ENCODE results near the gene DRAM2.
"Not testable (repeated sequence)": the region's sequence is repeated elsewhere in the genome, so short reads cannot be mapped to it uniquely, and the experiment has no call there.

Gene DRAM2

GRCh38 chr1:111104981-111105380, 34.9 kb downstream of the DRAM2 start:
- no peak for DNase-seq
- H3K36me3 ChIP-seq: no peaks in the 10 kb centered on the region
- TF ChIP-seq, protein P1, sequence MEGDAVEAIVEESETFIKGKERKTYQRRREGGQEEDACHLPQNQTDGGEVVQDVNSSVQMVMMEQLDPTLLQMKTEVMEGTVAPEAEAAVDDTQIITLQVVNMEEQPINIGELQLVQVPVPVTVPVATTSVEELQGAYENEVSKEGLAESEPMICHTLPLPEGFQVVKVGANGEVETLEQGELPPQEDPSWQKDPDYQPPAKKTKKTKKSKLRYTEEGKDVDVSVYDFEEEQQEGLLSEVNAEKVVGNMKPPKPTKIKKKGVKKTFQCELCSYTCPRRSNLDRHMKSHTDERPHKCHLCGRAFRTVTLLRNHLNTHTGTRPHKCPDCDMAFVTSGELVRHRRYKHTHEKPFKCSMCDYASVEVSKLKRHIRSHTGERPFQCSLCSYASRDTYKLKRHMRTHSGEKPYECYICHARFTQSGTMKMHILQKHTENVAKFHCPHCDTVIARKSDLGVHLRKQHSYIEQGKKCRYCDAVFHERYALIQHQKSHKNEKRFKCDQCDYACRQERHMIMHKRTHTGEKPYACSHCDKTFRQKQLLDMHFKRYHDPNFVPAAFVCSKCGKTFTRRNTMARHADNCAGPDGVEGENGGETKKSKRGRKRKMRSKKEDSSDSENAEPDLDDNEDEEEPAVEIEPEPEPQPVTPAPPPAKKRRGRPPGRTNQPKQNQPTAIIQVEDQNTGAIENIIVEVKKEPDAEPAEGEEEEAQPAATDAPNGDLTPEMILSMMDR (IDR thresholded peaks at IDR 0.05): no peak
- intact Hi-C loops (cut with DNase I; ENCODE audit: low total_unique reads): no loop called here
- H3K27ac ChIP-seq: no peak overlapping the region
- no peaks in the 10 kb centered on the region for H3K27me3 ChIP-seq
- H3K9me3 ChIP-seq: peaks cover 0 to 40% (median 19%) of the 10 kb centered on the region in 3 donors
- H3K4me1 ChIP-seq: no peaks in the 10 kb centered on the region
- H3K4me3 ChIP-seq: no peak overlapping the region

- Histone ChIP-seq H3K4me3 (no peak overlapping the region), H3K27me3 (no peaks in the 10 kb centered on the region), H3K9me3 (peaks cover 11 to 52% (median 37%) of the 10 kb centered on the region in 3 donors), H3K36me3 (no peaks in the 10 kb centered on the region), H3K4me1 (no peaks in the 10 kb centered on the region), H3K27ac (no peak overlapping the region)
- intact Hi-C loops (cut with DNase I; ENCODE audit: low total_unique reads): no loop called here
- no peak for DNase-seq
- TF ChIP-seq, protein P1 (IDR thresholded peaks at IDR 0.05): no peak
Observed at GRCh38 chr1:111101854-111102642, 37.8 kb downstream of the DRAM2 start.

DNA sequence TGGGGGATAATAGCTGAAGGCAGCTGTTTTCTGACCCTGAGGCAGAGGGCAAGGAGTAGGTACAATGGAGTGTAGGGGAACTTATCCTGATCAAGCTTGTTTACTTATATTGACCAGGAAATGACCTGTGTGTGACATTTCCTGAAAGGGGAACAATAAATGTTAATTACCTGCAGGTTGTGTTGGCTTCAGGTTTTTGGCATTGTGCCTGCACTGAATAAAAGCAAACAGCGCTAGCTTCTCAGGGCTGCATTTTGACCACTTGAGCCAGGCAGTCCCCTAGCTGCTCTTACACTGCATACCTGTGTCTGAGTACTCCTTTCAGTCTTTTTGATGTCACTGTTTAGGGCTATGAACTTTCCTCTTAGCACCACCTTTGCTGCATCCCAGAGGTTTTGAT, 40.6 kb downstream of the DRAM2 start:
- TF ChIP-seq, protein P1 (IDR thresholded peaks at IDR 0.05): no peak
- Histone ChIP-seq H3K27me3 (no peaks in the 10 kb centered on the region), H3K9me3 (peaks cover 13 to 68% (median 42%) of the 10 kb centered on the region in 3 donors), H3K27ac (no peak overlapping the region), H3K4me1 (no peaks in the 10 kb centered on the region), H3K36me3 (no peaks in the 10 kb centered on the region), H3K4me3 (no peak overlapping the region)
- DNase-seq: no peak
- intact Hi-C loops (cut with DNase I; ENCODE audit: low total_unique reads): no loop called here

- no peaks in the 10 kb centered on the region for H3K36me3 ChIP-seq
- H3K27ac ChIP-seq: no peak overlapping the region
- H3K9me3 ChIP-seq: peaks cover 13 to 64% (median 44%) of the 10 kb centered on the region in 3 donors
- no peaks in the 10 kb centered on the region for H3K4me1 ChIP-seq
- TF ChIP-seq, protein P1 (IDR thresholded peaks at IDR 0.05): no peak
- intact Hi-C loops (cut with DNase I; ENCODE audit: low total_unique reads): no loop called here
- DNase-seq: no peak
- H3K4me3 ChIP-seq: no peak overlapping the region
- H3K27me3 ChIP-seq: no peaks in the 10 kb centered on the region
Observed at GRCh38 chr1:111097356-111098099, 42.4 kb downstream of the DRAM2 start.

GRCh38 chr1:111095421-111095820, 44.5 kb downstream of the DRAM2 start:
- H3K4me1 ChIP-seq; H3K36me3 ChIP-seq; H3K4me3 ChIP-seq; H3K27me3 ChIP-seq; DNase-seq; H3K27ac ChIP-seq; intact Hi-C loops (cut with DNase I; ENCODE audit: low total_unique reads): not testable (repeated sequence)
- peaks cover 13 to 48% (median 32%) of the 10 kb centered on the region in 3 donors for H3K9me3 ChIP-seq

- Histone ChIP-seq H3K36me3 (no peaks in the 10 kb centered on the region), H3K27ac (no peak overlapping the region), H3K4me1 (no peaks in the 10 kb centered on the region), H3K4me3 (no peak overlapping the region), H3K9me3 (peaks cover 0 to 19% (median 11%) of the 10 kb centered on the region in 3 donors), H3K27me3 (no peaks in the 10 kb centered on the region)
- DNase-seq: no peak
- TF ChIP-seq, protein P1 (IDR thresholded peaks at IDR 0.05): no peak
- intact Hi-C loops (cut with DNase I; ENCODE audit: low total_unique reads): no loop called here
Observed at GRCh38 chr1:111089638-111090037, 50.3 kb downstream of the DRAM2 start.
